ENCODE results near the gene RAB8B. TPM values are rescaled to one million over a fixed set of nuclear protein-coding genes. Genes with fewer than 3 reads are reported as not detected.

RAB8B gene
- total and polyA plus RNA-seq, 2 of the 13 experiments (the other 11 are each of a cell fraction or from before 2014, with no cell fraction given): 6.8 to 14.2 TPM

GRCh38 chr15:63157118-63157843 is 32.1 kb upstream of the RAB8B start, which contains the start of gene RPS27L (continued):
- TF ChIP-seq MBD4 (IDR thresholded peaks at IDR 0.05; ENCODE audit: borderline replicate concordance, low read length) (no peak), PITX1 (CRISPR knock-in tag; IDR thresholded peaks at IDR 0.05) (peak; percentile 71), GFI1 (CRISPR knock-in tag; IDR thresholded peaks at IDR 0.05; ENCODE audit: borderline replicate concordance) (no peak), ZKSCAN5 (CRISPR knock-in tag; IDR thresholded peaks at IDR 0.05) (no peak), ZNF251 (CRISPR knock-in tag; IDR thresholded peaks at IDR 0.05) (no peak), NFE2L1 (CRISPR knock-in tag; IDR thresholded peaks at IDR 0.05; ENCODE audit: borderline replicate concordance) (no peak), ZFP1 (CRISPR knock-in tag; IDR thresholded peaks at IDR 0.05) (0 out of 2 replicates have a peak, but pooled peaks have one; percentile 20), FOXO1 (CRISPR knock-in tag; IDR thresholded peaks at IDR 0.05) (peak; percentile 65; the same call in 1 of the 2 replicates), ZNF557 (CRISPR knock-in tag; IDR thresholded peaks at IDR 0.05) (peak; percentile 79), ZNF7 (CRISPR knock-in tag; IDR thresholded peaks at IDR 0.05) (no peak; the same call in 1 of the 2 replicates), ATRX (CRISPR knock-in tag; IDR thresholded peaks at IDR 0.05; ENCODE audit: borderline replicate concordance) (no peak), ZNF224 (CRISPR knock-in tag; IDR thresholded peaks at IDR 0.05) (peak; percentile 22; the same call in 1 of the 2 replicates), TFDP2 (CRISPR knock-in tag; IDR thresholded peaks at IDR 0.05) (peak; percentile 53), ZNF703 (CRISPR knock-in tag; IDR thresholded peaks at IDR 0.05; ENCODE audit: borderline replicate concordance) (no peak), DBP (CRISPR knock-in tag; IDR thresholded peaks at IDR 0.05; ENCODE audit: not compliant biosample characterization) (no peak), PAWR (CRISPR knock-in tag; IDR thresholded peaks at IDR 0.05; ENCODE audit: borderline replicate concordance) (no peak), ZNF556 (CRISPR knock-in tag; IDR thresholded peaks at IDR 0.05; ENCODE audit: borderline replicate concordance) (no peak), SP1 (IDR thresholded peaks at IDR 0.05) (no peak), SP1 (CRISPR knock-in tag; IDR thresholded peaks at IDR 0.05) (peak; percentile 74), GABPB1 (CRISPR knock-in tag; IDR thresholded peaks at IDR 0.05) (peak; percentile 96), ATF7-NPFF (CRISPR knock-in tag; IDR thresholded peaks at IDR 0.05; ENCODE audit: low read depth) (no peak; the same call in 1 of the 2 replicates), JUN (CRISPR knock-in tag; IDR thresholded peaks at IDR 0.05) (no peak), ZNF629 (CRISPR knock-in tag; conservative IDR thresholded peaks at IDR 0.05) (no peak), CENPX (CRISPR knock-in tag; IDR thresholded peaks at IDR 0.05) (no peak), HIVEP1 (CRISPR knock-in tag; IDR thresholded peaks at IDR 0.05) (peak; percentile 84), TBX3 (IDR thresholded peaks at IDR 0.05; ENCODE audit: borderline replicate concordance) (no peak)
- TF ChIP-seq, protein P1, sequence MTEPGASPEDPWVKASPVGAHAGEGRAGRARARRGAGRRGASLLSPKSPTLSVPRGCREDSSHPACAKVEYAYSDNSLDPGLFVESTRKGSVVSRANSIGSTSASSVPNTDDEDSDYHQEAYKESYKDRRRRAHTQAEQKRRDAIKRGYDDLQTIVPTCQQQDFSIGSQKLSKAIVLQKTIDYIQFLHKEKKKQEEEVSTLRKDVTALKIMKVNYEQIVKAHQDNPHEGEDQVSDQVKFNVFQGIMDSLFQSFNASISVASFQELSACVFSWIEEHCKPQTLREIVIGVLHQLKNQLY (CRISPR knock-in tag; IDR thresholded peaks at IDR 0.05): peak; percentile 31; the same call in 1 of the 2 replicates
- TF ChIP-seq, protein P2, sequence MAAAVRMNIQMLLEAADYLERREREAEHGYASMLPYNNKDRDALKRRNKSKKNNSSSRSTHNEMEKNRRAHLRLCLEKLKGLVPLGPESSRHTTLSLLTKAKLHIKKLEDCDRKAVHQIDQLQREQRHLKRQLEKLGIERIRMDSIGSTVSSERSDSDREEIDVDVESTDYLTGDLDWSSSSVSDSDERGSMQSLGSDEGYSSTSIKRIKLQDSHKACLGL (CRISPR knock-in tag; IDR thresholded peaks at IDR 0.05): peak; percentile 60
- TF ChIP-seq, protein P3, sequence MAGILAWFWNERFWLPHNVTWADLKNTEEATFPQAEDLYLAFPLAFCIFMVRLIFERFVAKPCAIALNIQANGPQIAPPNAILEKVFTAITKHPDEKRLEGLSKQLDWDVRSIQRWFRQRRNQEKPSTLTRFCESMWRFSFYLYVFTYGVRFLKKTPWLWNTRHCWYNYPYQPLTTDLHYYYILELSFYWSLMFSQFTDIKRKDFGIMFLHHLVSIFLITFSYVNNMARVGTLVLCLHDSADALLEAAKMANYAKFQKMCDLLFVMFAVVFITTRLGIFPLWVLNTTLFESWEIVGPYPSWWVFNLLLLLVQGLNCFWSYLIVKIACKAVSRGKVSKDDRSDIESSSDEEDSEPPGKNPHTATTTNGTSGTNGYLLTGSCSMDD (CRISPR knock-in tag; IDR thresholded peaks at IDR 0.05): no peak; the same call in 1 of the 2 replicates

Data from HepG2 (cell line).